PC-9 (cell line): Measurements from ENCODE around the gene SLC26A6. TPM values are rescaled to one million over a fixed set of nuclear protein-coding genes. Genes with fewer than 3 reads are reported as not detected.

Experiments
- BruUV-seq: library from RNA; stranded (reverse); fragments of 400-500 nt; replicated peaks from 2 replicates; lab custom pipeline; 2021; lab: Mats Ljungman, UMichigan
- CTCF ChIA-PET: fragments of 300-600 bp; sonication (Branson Sonifier 250); formaldehyde crosslinking; loops from one replicate; lab custom pipeline; 2022; ENCODE audit warnings: antibody characterized with exemption; lab: Charles Lee
- POLR2A ChIA-PET: fragments of 300-600 bp; sonication (Branson Sonifier 250); formaldehyde crosslinking; loops from one replicate; lab custom pipeline; 2022; ENCODE audit warnings: antibody characterized with exemption; ENCODE audit not compliant: unreplicated experiment; lab: Charles Lee
- DNase-seq, 2 experiments: peaks; one replicate each; pipeline versions ENCODE4 v3.0.0 to v3.0.0-alpha.2; 2015 to 2022; ENCODE audit warnings: mixed read lengths in 1 of 2
- H2AFZ ChIP-seq: fragments of 200-600 bp; sonication (generic); 2 replicates; pipeline ENCODE4 v1.8.1; 2017; ENCODE audit warnings: antibody characterized with exemption
- H3F3A ChIP-seq: fragments of 200-600 bp; sonication (generic); 2 replicates; pipeline ENCODE4 v1.8.1; 2017; ENCODE audit warnings: antibody characterized with exemption, mild to moderate bottlenecking, low read depth; ENCODE audit not compliant: insufficient read depth
- H3K27ac ChIP-seq: fragments of 200-600 bp; sonication (generic); 2 replicates; pipeline ENCODE4 v1.6.1; 2016; ENCODE audit warnings: mixed run types
- H3K27me3 ChIP-seq: fragments of 200-600 bp; sonication (generic); 2 replicates; pipeline ENCODE4 v1.6.1; 2016; ENCODE audit warnings: low read depth, mixed run types; ENCODE audit not compliant: insufficient read depth
- H3K36me3 ChIP-seq: fragments of 200-600 bp; sonication (generic); 2 replicates; pipeline ENCODE4 v1.6.1; 2016; ENCODE audit warnings: low read depth, mixed run types
- H3K4me1 ChIP-seq: fragments of 200-600 bp; sonication (generic); replicated peaks from 2 replicates; pipeline ENCODE4 v1.6.1; 2016; ENCODE audit warnings: mixed run types; ENCODE audit not compliant: insufficient read depth
- H3K4me2 ChIP-seq: fragments of 200-600 bp; sonication (generic); 2 replicates; pipeline ENCODE4 v1.6.1; 2017; ENCODE audit warnings: mixed run types
- H3K4me3 ChIP-seq: fragments of 200-600 bp; sonication (generic); 2 replicates; pipeline ENCODE4 v1.6.1; 2016; ENCODE audit warnings: mixed run types
- H3K79me2 ChIP-seq: fragments of 200-600 bp; sonication (generic); 2 replicates; pipeline ENCODE4 v1.6.1; 2017; ENCODE audit warnings: low read depth, mixed run types
- H3K9me2 ChIP-seq: fragments of 200-600 bp; sonication (generic); 2 replicates; pipeline ENCODE4 v1.8.1; 2017; ENCODE audit warnings: mild to moderate bottlenecking; ENCODE audit not compliant: insufficient read depth
- H3K9me3 ChIP-seq: fragments of 200-600 bp; sonication (generic); 2 replicates; pipeline ENCODE4 v1.8.1; 2016; ENCODE audit warnings: low read depth; ENCODE audit not compliant: insufficient read depth
- H4K20me1 ChIP-seq: fragments of 200-600 bp; sonication (generic); 2 replicates; pipeline ENCODE4 v1.8.1; 2017; ENCODE audit not compliant: insufficient read depth
- CTCF ChIP-seq: fragments of 200-600 bp; sonication (generic); conservative IDR thresholded peaks from 2 replicates; pipeline ENCODE4 v1.6.1; 2017; ENCODE audit warnings: mixed run types, antibody characterized with exemption, mild to moderate bottlenecking, moderate library complexity
- EZH2 ChIP-seq: fragments of 200-600 bp; sonication (generic); IDR thresholded peaks from 2 replicates; pipeline ENCODE4 v1.8.0; 2017; ENCODE audit warnings: antibody characterized with exemption, low read depth
- intact Hi-C: fragments of 100-400 bp; cut with micrococcal nuclease; formaldehyde crosslinking; loops from one replicate; pipeline ENCODE4 v1.10.0; 2022; ENCODE audit not compliant: unreplicated experiment
- total RNA-seq: library from RNA; stranded (reverse); gene quantifications from 2 replicates; pipeline ENCODE4 v1.2.3, GENCODE V29; 2021

Gene SLC26A6
- total RNA-seq, 1 experiment from 2014 or later, result 18.7 TPM

GRCh38 chr3:48623851-48624547, 11.3 kb downstream of the SLC26A6 start:
- Histone ChIP-seq H3F3A (no peaks in the 10 kb centered on the region), H3K27me3 (no peaks in the 10 kb centered on the region), H3K4me1 (no peaks in the 10 kb centered on the region), H3K79me2 (no peaks in the 10 kb centered on the region), H3K9me2 (no peaks in the 10 kb centered on the region), H3K36me3 (no peaks in the 10 kb centered on the region), H3K9me3 (no peaks in the 10 kb centered on the region), H3K27ac (no peak overlapping the region), H3K4me2 (no peak overlapping the region), H4K20me1 (no peaks in the 10 kb centered on the region), H3K4me3 (no peak overlapping the region), H2AFZ (no peak overlapping the region)
- intact Hi-C loops, result no loop called here
- no peak for TF ChIP-seq CTCF
- no peak for TF ChIP-seq EZH2
- BruUV-seq, result no TSS peak
- DNase-seq, result no peak
- ChIA-PET CTCF (interaction anchor here (0.6 to 0.7 kb wide), 2 partner anchors 188 to 817 kb away, joined by 5 to 6 read pairs; no protein-coding TSS in a partner anchor), POLR2A (no interaction called here)

- Histone ChIP-seq H3K27ac (no peak within 1 kb of the TSS), H3K9me2 (no peaks in the 10 kb centered on the region), H2AFZ (no peak within 1 kb of the TSS), H3K4me1 (no peaks in the 10 kb centered on the region), H3K9me3 (peaks cover 13% of the 10 kb centered on the region), H3K36me3 (no peaks in the 10 kb centered on the region), H3F3A (no peaks in the 10 kb centered on the region), H3K4me2 (no peak within 1 kb of the TSS), H3K27me3 (no peaks in the 10 kb centered on the region), H4K20me1 (no peaks in the 10 kb centered on the region), H3K4me3 (no peak within 1 kb of the TSS), H3K79me2 (no peaks in the 10 kb centered on the region)
- CTCF ChIA-PET, result no interaction called here
- intact Hi-C loops, result no loop called here
- DNase-seq, result no peak
- POLR2A ChIA-PET, result no interaction called here
- no peak for TF ChIP-seq CTCF
- no peak for TF ChIP-seq EZH2
- BruUV-seq, result no TSS peak
These were observed 13.8 kb downstream of the SLC26A6 start, which contains the start of gene TMEM89 for GRCh38 chr3:48621461-48621869. TMEM89 (minus strand) TSS chr3:48621769; CDS start chr3:48621756, 13 bp downstream.

- H3K27ac ChIP-seq, result no peak overlapping the region
- ChIA-PET CTCF (no interaction called here), POLR2A (no interaction called here)
- H3K4me2 ChIP-seq, result no peak overlapping the region
- H3K4me1 ChIP-seq, result peaks cover 2% of the 10 kb centered on the region; the same call in 1 of the 2 replicates
- no peak for TF ChIP-seq CTCF
- TF ChIP-seq EZH2, result no peak
- H3K79me2 ChIP-seq, result no peaks in the 10 kb centered on the region
- H3K27me3 ChIP-seq, result no peaks in the 10 kb centered on the region
- intact Hi-C loops, result no loop called here
- H3K36me3 ChIP-seq, result no peaks in the 10 kb centered on the region
- no TSS peak for BruUV-seq
- no peaks in the 10 kb centered on the region for H3F3A ChIP-seq
- H4K20me1 ChIP-seq, result no peaks in the 10 kb centered on the region
- H3K9me2 ChIP-seq, result no peaks in the 10 kb centered on the region
- H3K9me3 ChIP-seq, result peaks cover 19% of the 10 kb centered on the region
- DNase-seq, result no peak
- H2AFZ ChIP-seq, result no peak overlapping the region
- no peak overlapping the region for H3K4me3 ChIP-seq
These were observed 15.4 kb downstream of the SLC26A6 start for GRCh38 chr3:48619541-48620524.
